Upper lobe of right lung (tissue), 1 donor: ENCODE measurements around the gene NUCKS1. TPM values are rescaled to one million over a fixed set of nuclear protein-coding genes. Genes with fewer than 3 reads are reported as not detected.

Experiments used
- ATAC-seq: fragments of 200-7000 bp; cut with Tn5 transposase; one replicate; pipeline ENCODE4 v1.9.1; 2020; ENCODE audit warnings: mild to moderate bottlenecking, moderate library complexity
- DNase-seq: peaks from one replicate; pipeline ENCODE4 v3.0.0-alpha.2; 2020
- H3K27ac ChIP-seq: fragments of 200-600 bp; one replicate; pipeline ENCODE4 v1.8.0; 2022
- H3K27me3 ChIP-seq: fragments of 200-600 bp; one replicate; pipeline ENCODE4 v1.8.0; 2022; ENCODE audit warnings: mild to moderate bottlenecking
- H3K36me3 ChIP-seq: fragments of 200-600 bp; one replicate; pipeline ENCODE4 v1.8.0; 2022
- H3K4me1 ChIP-seq: fragments of 200-600 bp; one replicate; pipeline ENCODE4 v1.8.0; 2022
- H3K4me3 ChIP-seq: fragments of 200-600 bp; one replicate; pipeline ENCODE4 v1.8.0; 2022; ENCODE audit warnings: mild to moderate bottlenecking
- H3K9me3 ChIP-seq: fragments of 200-600 bp; one replicate; pipeline ENCODE4 v1.8.0; 2022
- CTCF ChIP-seq: fragments of 200-600 bp; IDR thresholded peaks from one replicate; pipeline ENCODE4 v1.8.0; 2022; ENCODE audit warnings: antibody characterized with exemption
- intact Hi-C: fragments of 100-400 bp; cut with DNase I; formaldehyde crosslinking; loops from one replicate; pipeline ENCODE4 v1.11.0; 2022
- total RNA-seq: library from RNA; stranded (reverse); fragmentation: NEBNext Ultra II Directional; extraction: Animal tissue kit (Norgen Biotek cat#: 25700); gene quantifications from one replicate; pipeline ENCODE4 v1.2.1, GENCODE V29; 2021
- donor health status: DM: no; HTN: yes; CAD: no; lungs with severe emphysema.

The NUCKS1 gene
- total RNA-seq, 1 donor from 2014 or later: 117 TPM

GRCh38 chr1:205756552-205756951, 6.6 kb upstream of the NUCKS1 start:
- H3K27ac ChIP-seq: no peak overlapping the region
- DNase-seq: no peak
- no peaks in the 10 kb centered on the region for H3K9me3 ChIP-seq
- no peaks in the 10 kb centered on the region for H3K4me1 ChIP-seq
- no peak for TF ChIP-seq CTCF
- H3K4me3 ChIP-seq: no peak overlapping the region
- H3K27me3 ChIP-seq: no peaks in the 10 kb centered on the region
- intact Hi-C loops: no loop called here
- no peak for ATAC-seq
- H3K36me3 ChIP-seq: no peaks in the 10 kb centered on the region

GRCh38 chr1:205754857-205755256, 4.9 kb upstream of the NUCKS1 start:
- Histone ChIP-seq H3K4me3 (no peak overlapping the region), H3K4me1 (no peaks in the 10 kb centered on the region), H3K9me3 (no peaks in the 10 kb centered on the region), H3K27ac (no peak overlapping the region), H3K27me3 (no peaks in the 10 kb centered on the region), H3K36me3 (no peaks in the 10 kb centered on the region)
- no peak for TF ChIP-seq CTCF
- ATAC-seq: no peak
- DNase-seq: no peak
- intact Hi-C loops: no loop called here

GRCh38 chr1:205751036-205751651, 1.2 kb upstream of the NUCKS1 start:
- Histone ChIP-seq H3K36me3 (no peaks in the 10 kb centered on the region), H3K27me3 (no peaks in the 10 kb centered on the region), H3K4me1 (peaks cover 19% of the 10 kb centered on the region), H3K27ac (no peak overlapping the region), H3K4me3 (no peak overlapping the region), H3K9me3 (no peaks in the 10 kb centered on the region)
- DNase-seq (no peak), ATAC-seq (no peak)
- TF ChIP-seq CTCF: no peak
- intact Hi-C loops: no loop called here

GRCh38 chr1:205749234-205750137, 496 bp downstream of the NUCKS1 start:
- intact Hi-C loops: no loop called here
- peak overlapping the region; percentile 83 for H3K4me3 ChIP-seq
- DNase-seq: peak; percentile 98
- peak overlapping the region; percentile 87 for H3K27ac ChIP-seq
- H3K27me3 ChIP-seq: no peaks in the 10 kb centered on the region
- peak; percentile 93 for ATAC-seq
- H3K4me1 ChIP-seq: peaks cover 31% of the 10 kb centered on the region
- TF ChIP-seq CTCF: no peak
- no peaks in the 10 kb centered on the region for H3K9me3 ChIP-seq
- H3K36me3 ChIP-seq: no peaks in the 10 kb centered on the region

- Histone ChIP-seq H3K4me3 (peak overlapping the region; percentile 83), H3K27ac (peak overlapping the region; percentile 87), H3K9me3 (no peaks in the 10 kb centered on the region), H3K27me3 (no peaks in the 10 kb centered on the region), H3K4me1 (peaks cover 31% of the 10 kb centered on the region), H3K36me3 (no peaks in the 10 kb centered on the region)
- TF ChIP-seq CTCF: no peak
- DNase-seq (no peak), ATAC-seq (peak; percentile 35)
- intact Hi-C loops: no loop called here
Observed at GRCh38 chr1:205748403-205749233, 1.4 kb downstream of the NUCKS1 start.
